HG02852 (cell line): ENCODE results near the gene PDGFA.

Experiments used
- ATAC-seq: cut with Tn5 transposase; IDR thresholded peaks from one replicate; pipeline ENCODE4 v1.9.1; 2021; ENCODE audit warnings: mild to moderate bottlenecking, moderate library complexity; ENCODE audit not compliant: unreplicated experiment

PDGFA gene

DNA sequence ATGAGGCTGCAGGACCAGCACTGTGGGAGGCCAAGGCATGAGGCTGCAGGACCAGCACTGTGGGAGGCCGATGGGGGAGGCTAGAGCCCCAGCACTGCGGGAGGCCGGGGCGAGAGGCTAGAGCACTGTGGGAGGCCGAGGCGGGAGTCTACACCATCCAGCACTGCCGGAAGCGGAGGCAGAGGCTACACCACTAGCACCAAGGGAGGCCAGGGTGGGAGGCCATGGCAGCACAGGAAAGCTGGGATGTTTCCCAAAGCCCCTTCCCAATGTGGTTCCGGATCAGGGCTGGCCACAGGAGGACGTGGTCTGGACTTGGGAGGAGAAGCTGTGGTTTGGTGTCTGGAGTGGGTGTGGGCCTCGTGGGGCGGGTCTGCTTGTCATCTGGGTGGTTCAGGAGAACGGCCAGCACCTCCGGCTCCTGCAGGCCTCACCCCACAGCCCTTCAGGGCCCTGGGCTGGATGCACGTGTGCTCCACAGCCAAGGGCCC, 43.6 kb downstream of the PDGFA start:
- ATAC-seq, result no peak

DNA sequence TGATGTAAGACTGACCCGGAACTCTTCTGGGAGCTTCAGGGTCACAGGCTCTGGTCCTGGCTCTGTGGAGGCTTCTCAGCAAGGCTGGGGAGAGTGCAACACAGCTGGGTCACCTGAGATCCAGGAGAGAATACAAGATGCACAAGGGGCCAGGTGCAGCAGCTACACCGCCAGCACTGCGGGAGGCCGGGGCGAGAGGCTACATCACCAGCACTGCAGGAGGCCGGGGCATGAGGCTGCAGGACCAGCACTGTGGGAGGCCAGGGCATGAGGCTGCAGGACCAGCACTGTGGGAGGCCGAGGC, 44.3 kb downstream of the PDGFA start:
- ATAC-seq, result no peak

DNA sequence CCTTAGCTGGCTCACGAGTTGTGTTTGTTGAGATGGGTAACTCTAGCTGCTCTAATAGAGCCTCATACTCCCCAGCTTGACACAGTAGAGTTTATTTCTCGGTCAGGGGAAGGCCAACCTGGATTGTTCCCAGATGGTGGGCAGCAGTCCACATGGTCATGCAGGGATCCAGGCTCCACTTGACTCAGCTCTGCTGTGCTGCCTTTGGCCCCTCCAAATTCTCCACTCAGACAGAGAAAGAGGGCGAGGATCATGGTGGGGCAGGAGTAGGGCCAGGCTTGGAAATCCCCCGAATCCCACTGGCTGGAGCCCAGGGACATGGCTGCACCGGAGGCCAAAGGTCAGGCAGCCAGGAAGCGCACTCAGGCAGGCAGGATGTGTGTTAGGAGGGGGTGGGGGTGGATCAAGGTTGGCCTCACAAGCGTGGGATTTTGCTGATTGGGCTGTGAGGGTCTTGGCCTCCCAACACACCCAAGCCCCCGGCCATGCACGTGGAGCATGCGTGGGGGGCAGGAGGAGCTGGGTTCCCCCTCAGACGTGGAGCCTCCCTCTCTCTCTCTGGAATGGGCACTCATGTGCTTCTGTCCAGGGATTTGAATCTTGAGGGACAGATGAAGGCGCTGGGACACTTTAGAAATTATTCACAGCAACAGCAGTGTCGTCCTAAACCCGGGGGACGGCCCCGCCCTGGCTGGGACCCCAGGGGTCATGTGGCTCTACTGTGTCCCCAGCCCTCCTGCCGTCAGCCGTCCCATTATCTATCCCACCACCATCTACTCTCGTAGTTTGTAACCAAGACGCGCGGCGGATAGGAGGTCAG, 44.8 kb downstream of the PDGFA start:
- ATAC-seq, result no peak

DNA sequence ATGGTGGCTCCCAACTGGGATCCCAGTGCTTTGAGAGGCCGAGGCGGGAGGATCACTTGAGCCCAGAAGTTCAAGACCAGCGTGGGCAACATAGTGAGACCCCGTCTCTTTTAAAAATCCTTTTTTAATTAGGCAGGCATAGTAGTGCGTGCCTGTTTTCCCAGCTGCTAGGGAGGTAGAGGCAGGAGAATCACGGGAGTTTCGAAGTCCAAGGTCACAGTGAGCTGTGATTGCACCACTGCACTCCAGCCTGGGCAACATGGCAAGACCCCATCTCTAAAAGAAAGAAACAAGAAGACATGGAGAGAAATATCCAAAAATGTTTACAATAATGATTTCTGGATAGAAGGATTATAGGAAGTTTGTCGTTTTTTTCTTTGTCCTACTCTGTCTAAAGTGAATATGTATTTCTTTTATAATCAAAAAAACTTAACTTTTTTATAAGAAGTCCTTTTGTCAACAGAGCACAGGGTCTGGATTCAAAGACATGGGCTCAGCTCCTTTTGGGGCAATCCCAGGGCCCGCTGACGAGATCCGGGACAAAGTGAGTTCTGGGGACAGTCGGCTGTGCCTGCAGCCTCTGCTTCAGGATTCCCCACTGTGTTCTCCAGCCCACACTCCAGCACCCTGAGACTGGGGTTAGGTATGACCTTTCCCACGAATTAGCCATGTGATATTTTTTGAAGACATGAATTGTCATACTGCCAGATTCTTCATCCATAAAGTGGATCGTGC, 45.6 kb downstream of the PDGFA start:
- ATAC-seq, result no peak

DNA sequence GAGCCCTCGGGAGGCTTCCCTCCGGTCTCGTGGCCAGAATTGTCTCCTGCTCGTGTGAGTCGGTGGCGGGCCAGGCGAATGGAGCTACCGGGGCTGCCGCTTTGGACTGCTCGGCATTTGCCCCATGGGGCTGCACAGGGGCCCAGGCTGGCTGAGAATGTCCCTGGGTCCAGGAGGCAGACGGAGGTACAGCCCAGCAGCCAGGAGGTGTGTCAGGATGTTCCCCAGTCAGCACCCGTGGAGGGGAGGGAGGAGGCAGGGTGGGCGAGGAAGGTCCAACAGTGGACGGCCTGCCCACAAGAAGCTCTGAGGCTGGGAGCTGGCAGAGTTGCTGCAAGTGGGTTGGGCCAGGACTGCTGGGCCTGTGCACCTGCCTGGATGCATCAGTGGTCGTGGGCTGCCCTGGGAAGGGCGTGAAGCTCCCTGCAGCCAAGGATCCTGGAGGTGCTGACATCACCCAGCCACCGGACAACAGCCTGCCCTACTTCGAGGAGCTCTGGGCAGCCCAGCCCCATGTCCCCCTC, 46.4 kb downstream of the PDGFA start:
- ATAC-seq, result no peak

DNA sequence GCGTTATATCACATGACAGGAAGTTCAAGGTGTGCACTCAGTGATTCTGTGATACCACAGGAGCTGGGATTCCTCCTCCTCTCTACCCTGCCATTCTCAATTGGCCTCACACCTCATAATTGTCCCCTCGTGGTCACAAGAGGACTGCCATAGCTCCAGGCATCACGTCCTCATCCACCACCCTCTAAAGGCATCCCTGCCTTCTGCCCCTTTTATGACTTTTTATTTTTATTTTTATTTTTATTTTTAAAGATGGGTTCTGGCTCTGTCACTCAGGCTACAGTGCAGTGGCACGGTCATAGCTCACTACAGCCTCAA, 47.0 kb downstream of the PDGFA start:
- ATAC-seq, result no peak

DNA sequence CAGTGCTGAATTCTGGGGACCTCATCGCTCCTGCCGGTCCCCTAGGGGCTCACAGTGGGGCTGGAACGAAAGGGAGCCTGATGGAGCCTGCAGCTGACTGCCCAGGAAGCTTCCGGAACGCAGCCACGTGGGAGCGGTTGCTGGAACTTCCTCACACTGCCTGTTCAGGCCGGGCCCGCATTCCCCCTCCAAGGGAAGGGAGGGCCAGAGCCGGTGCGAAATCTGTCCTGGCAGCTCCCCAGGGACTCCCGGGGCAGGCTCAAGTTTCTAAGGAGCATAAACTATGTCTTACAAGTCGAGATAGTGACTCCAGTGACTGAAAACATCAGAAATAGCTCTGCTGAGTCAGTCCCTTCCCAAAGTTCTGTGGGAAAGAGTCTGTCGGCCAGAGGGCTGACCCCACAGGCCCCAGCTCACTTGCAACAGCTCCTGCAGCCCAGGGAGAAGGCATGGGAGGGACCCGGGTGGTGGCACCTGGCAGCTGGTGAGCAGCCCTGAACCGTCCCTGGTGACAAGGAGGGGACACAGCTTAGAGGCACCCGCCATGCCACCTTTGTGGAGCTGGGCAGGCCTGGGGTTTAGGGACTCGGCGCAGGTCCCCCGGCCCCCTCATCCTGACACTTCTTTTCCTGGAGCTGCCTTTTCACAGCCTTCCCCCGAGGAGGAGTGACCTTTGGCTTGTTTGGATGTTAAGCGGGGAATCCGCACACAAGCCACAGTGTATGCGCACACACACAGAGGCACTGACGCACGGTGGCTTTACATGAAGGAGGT, 47.6 kb downstream of the PDGFA start:
- ATAC-seq, result no peak

DNA sequence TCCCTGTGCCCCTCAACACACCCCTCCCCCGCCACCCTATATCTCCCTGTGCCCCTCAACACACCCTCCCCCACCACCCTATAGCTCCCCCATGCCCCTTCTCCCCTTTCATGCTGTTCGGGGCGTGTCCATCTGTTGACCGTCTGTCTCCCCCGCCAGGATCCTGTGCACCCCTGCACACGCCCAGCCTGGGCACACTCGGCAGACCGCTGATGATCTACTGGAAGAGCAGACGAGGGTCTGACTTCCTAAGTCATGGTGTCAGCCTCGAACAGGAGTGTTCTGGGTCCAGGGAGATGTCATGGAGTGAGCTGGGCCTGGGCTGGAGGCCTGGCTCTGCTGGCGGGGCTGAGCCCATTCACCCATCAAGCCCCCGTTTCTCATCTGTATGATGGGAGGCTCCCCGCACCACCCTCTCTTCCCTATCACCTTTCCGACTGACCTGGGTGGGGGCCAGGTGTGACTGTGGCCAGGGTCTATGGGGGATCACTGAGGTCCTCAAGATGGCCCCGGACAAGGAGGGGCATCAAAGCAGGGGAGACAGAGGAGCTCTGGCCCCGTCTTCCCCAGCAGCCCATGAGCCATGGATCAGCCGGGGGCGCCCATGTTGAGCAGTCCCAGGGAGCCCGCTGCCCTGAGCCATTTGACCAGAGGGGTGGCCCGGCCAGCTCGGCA, 48.3 kb downstream of the PDGFA start:
- ATAC-seq, result no peak

DNA sequence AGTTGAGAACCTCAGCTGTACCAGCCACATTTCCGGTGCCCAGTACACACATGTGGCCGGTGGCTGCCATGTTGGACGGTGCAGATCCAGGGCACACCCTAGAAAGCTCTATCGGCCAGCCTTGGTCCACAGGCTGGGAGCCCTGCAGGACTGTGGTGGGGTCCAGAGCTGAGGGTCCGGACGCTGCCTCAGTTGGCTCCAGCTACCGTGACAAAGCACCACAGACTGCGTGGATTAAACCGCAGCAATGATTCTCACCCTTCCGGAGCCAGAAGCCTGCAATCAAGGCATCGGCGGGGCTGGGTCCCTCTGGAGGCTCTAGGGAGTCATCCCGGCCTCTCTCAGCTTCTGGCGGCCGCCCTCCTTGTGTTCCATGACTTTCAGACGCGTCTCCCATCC, 50.1 kb downstream of the PDGFA start:
- no peak for ATAC-seq

DNA sequence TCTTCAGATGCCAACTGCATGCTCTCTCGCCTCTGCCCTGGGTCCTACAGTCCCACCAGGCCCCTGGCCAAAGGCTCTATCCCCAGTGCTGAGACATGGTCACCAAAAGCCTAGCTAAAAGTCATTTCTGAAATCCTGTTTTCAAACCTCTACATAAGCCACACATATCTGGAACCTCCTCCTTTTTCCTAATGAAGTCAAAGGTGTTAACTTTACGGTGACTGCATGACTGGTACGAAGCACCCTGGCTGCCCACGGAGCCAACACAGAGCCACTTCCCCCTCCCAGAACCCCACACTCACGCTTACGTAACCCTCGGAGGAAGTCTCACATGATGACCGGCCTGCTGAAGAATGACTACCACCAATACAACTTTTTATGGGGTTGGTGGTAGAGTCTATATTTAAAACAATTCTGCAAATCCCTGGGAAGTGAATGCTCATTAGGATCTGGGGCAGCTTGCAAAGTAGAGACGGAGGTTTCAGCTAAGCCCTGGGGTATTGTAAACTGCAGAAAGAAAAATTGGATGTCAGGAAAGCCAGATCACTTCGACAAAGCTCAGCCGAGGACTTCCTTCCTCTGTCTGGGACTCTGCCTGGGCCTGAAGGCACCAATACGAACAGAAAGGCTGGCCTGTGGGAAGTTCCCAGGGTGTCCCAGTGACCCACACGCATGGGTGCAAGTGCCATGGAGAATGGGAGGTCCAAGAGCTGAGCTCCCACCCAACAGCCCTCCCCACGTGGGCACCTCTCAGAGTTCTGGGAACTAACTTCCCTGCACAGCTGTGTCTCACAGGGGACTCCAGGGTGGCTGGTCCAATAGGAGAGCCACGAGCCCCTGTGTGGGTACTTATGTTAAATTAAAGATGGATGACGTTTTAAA, 50.7 kb downstream of the PDGFA start:
- no peak for ATAC-seq

DNA sequence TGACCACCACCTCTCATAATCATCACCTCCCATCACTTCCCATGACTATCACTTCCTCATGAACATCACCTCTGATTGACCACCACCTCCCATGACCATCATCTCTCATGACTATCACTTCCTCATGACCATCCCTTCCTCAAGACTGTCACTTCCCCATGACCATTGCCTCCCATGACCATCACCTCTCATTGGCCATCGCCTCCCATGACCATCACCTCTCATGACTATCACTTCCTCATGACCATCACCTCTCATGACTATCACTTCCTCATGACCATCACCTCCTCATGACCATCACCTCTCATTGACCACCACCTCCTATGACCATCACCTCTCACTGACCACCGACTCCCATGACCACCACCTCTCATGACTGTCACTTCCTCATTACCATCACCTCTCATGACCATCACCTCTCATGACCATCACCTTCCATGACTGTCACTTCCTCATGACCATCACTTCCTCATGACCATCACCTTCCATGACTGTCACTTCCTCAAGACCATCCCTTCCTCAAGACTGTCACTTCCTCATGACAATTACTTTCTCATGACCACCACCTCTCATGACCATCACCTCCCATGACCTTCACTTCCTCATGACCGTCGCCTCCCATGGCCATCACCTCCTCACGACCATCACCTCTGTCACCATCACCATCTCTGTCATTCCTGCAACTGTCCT, 51.6 kb downstream of the PDGFA start:
- ATAC-seq, result no peak

DNA sequence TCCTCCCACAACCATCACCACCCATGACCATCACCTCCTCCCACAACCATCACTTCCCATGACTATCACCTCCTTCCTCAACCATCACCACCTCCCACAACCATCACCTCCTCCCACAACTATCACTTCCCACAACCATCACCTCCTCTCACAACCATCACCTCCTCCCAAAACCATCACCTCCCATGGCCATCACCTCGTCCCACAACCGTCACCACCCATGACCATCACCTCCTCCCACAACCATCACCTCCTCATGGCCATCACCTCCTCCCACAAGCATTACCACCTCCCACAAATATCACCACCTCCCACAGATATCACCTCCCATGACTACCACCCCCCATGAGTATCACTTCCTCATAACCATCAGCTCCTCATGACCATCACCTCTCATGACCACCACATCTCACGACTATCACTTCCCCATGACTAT, 52.2 kb downstream of the PDGFA start:
- ATAC-seq, result no peak

DNA sequence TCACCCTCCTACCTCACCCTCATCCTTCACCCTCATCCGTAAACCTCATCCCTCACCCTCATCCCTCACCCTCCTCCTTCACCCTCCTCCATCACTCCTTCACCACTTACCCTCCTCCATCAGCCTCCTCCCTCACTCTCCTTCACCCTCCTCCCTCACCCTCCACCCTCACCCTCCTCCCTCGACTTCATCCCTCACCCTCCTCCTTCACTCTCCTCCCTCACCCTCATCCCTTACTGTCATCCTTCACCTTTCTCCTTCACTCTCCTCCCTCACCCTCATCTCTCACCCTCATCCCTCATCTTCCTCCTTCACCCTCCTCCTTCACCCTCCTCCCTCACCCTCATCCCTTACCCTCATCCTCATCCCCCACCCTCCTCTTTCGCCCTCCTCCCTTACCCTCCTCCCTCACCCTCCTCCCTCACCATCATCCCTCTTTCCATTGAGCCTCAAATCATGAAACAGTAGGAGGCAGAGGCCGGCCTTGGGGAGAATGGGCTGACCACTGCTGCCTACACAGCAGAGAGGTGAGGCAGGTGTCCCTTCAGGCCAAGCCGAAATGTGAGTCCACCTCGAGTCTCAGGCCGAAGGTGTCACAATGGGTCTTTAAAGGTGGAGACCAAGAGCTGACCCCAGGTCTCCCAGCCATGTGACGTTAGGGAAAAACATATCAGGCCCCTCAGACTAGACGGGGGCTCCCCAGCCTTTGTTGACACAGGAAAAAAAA, 53.0 kb downstream of the PDGFA start:
- ATAC-seq, result no peak

DNA sequence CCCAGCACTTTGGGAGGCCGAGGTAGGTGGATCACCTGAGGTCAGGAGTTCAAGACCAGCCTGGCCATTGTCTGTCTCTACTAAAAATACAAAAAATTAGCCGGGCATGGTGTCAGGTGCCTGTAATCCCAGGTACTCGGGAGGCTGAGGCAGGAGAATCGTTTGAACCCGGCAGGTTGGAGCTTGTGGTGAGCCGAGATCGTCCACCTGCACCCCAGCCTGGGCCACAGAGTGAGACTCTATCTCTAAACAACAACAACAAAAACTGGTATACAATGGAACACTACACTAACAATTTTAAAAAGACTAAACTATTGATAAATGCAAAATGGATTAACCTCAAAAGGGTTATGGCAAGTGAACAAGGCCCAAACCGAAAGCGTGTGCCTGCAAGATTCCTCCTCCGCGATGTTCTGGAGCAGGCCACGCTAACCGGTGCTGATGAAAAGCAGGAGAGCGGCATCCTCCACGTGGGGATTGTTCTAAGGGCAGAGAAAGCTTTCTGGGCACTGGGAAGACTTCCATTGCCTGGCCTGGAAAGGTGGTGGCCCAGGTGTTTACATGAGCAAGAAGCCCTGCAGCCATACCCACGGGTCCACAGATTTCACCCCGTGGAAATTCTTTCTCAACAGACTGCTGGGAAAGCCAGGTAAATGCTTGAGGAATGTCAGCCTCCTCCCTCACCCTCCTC, 53.8 kb downstream of the PDGFA start:
- no peak for ATAC-seq

DNA sequence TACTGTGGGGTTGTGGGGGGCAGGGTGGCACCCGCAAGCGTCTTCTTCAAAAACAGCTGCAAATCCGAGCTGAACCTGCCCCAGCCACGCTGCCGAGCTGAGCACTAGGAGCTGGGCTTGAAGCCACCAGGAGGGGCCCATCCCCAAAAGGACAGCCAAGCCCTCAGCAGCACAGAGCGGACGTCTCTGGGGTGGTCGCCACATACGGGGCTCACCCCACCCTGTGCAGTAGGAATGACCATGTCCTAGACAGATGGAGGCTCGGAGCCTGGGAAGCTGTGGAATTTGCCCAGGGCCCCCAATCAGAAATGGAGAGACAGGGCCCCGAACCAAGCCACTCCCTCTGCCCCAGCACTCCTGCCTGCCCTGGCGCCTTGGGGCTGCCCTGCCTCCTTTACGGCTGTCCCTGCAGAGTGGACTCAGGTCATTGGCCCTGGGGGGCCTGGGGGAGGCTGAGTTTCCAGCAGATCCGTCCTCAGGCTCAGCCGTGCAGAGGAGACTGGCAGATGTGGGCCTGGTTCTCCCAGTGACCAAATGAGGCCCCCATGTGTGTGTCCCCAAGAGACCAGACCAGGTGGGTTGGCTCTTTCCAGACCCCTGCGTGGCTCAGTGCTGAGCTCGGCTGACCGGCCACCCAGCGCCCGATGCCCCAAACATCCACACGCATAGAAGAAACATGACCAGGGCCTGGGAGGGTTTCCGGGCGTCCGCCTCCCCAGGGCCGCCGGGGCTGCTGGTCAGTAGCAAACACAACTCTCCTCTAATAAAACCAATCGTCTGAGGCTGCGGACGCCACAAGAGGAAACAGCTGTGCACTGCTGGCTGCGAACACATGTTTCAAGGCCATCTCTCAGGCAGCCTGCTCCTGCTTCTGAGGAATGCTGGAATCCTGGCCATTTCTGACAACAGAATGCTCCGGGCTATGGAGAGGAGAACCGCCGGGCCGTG, 54.9 kb downstream of the PDGFA start:
- no peak for ATAC-seq

DNA sequence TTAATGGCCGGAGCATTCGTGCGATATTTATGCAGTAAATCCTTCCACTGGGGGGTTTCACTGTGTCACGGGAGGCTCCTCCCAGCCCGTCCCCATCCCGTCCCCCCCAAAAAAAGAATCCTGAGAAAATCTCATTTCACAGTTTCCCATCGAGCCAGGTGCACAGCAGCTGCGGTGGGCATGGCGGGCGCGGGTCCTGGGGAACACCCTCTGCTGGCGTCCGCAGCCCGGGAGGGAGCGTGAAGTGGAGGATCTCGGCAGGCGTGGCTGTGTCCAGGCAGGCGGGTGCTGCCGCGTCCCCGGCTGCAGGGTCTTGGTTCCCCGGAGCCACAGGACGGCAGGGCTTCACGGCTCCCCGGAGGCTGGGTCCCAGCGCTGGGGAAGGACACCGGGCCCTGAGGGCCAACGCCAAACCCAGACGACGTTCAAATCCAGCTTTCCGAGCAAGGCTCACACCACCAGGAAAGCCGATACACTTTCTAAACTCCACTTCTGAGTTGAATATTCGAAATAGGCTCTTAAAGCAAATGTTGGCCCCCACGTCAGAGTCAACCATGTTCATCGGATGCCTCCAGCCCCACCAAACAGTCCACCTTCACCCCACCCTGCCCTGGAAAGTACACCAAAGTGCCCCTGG, 55.7 kb downstream of the PDGFA start:
- no peak for ATAC-seq

DNA sequence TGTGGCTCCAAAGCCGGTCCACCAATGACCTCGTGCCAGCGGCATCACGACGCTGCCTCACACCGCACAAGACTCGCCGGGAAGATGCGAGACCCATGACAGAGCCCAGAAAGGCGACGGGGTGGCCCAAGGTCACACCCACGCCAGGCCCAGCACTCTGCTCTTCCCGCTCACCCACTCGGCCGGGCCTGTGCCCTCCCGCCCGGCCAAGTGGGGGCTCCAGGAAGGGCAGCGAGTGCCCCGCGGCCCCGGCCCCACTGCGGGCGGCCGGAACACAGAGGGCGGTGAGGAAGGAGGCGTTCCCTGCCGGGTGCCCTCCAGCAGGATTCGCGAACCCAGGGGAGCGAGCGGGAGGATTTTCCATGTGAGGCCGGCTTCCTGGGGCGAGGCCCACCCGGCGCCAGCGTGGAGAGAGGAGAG, 56.3 kb downstream of the PDGFA start:
- no peak for ATAC-seq
